ENCODE measurements around the gene ANKS1A.

Gene ANKS1A

DNA sequence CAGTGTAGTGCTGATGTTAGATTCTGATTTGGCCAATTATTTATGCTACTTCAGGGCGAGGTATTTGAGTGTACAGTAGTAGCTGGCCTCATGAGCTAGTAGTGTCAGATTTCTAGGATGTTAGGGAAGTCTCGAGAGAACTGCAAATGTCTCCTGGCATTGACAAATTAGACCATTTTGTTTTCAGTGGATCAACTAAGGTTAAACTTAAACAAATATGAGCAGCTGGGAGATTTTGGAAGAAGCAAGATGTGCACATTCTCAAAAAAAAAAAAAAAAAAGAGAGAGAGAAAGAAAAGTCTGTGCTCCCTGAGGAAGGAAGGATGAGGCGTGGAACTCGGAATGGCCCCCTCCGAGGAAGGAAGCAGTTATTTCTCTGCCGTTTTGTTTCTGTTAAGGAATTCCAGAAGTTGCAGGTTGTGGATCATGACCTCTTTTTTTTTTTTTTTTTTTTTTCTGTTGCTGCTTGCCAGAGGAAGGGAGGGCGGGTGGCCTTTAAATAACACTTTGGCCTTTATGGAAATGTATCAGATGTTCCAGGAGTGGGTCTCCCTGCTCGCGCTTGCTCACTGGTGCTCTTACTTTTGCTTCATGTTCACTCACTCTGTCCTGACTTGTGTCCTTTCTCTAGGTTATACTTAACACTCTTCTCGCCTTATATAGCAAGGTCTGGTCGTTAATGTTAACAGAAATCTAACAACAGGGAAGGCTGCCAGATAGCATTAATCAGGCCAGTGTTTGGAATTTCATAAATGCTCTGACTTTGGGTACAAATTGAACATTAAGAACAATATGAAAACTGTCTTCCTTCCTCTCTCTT lies 127.7 kb downstream of the ANKS1A start:
- no peaks in the 10 kb centered on the region for H3K9me3 Mint-ChIP-seq
- no peaks in the 10 kb centered on the region for H3K27me3 Mint-ChIP-seq
- no peak overlapping the region for H3K27ac Mint-ChIP-seq
- no peak overlapping the region for H3K4me3 Mint-ChIP-seq
- ATAC-seq = no peak
- peaks cover 1% of the 10 kb centered on the region for H3K4me1 Mint-ChIP-seq
- no peak for DNase-seq
- peaks cover 3% of the 10 kb centered on the region for H3K36me3 Mint-ChIP-seq (ENCODE audit: low read depth)

DNA sequence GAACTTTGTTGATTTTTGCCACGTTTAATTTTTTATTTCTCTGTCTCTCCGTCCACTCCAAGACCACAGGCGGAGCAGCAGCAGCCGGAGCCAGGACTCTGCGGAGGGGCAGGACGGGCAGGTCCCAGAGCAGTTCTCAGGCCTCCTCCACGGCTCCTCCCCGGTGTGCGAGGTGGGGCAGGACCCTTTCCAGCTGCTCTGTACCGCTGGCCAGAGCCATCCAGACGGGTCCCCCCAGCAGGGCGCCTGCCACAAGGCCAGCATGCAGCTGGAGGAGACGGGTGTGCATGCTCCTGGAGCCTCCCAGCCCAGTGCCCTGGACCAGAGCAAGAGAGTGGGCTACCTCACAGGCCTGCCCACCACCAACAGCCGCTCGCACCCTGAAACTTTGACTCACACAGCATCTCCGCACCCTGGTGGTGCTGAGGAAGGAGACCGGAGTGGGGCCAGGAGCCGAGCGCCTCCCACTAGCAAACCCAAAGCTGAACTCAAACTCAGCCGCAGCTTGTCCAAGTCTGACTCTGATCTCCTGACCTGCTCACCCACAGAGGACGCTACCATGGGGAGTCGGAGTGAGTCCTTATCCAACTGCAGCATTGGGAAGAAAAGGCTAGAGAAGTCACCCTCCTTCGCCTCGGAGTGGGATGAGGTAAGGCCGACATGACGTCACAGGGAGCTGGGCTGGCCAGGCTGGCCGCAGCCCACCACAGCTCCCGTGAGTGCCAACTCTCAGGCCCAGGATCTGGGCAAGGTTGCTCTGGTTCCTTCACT lies 128.5 kb downstream of the ANKS1A start:
- Mint-ChIP-seq H3K9me3 (no peaks in the 10 kb centered on the region), H3K27me3 (no peaks in the 10 kb centered on the region), H3K36me3 (ENCODE audit: low read depth) (peaks cover 3% of the 10 kb centered on the region), H3K27ac (no peak overlapping the region), H3K4me1 (no peaks in the 10 kb centered on the region), H3K4me3 (no peak overlapping the region)
- DNase-seq (no peak), ATAC-seq (no peak)

DNA sequence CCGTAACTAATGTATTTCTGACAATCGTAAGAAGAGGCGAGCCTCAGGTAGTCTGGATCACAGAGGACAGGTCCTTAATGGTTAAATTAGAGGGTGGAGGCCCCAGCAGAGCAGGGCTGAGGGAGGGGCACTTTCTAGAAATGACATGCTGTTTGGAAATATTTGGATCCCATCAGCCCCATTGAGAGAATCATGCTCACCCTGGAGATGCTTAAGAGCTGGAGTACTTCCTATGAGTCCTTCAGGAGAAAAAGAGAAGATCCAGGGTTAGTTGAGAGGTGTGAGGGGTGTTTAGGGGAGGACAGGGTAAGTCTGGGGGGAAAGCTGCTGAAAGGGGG lies 129.1 kb downstream of the ANKS1A start:
- ATAC-seq = no peak
- no peak overlapping the region for H3K4me3 Mint-ChIP-seq

DNA sequence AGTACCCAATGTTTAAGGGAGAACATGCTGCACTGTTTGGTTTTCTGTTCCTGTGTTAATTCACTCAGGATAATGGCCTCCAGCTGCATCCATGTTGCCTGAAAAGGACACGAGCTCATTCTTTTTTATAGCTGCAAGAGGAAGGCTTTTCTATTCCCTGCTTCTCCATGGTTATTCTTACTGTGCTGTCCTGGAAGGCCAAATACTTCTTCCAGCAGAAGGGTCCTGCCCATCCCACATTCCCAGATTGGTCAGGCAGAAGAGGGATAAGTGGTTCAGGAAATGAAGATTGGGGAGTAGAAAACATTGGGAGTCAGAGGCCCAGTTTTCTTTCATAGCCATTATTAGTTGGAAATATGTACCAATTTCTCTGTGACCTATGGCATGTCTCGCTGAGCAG lies 129.7 kb downstream of the ANKS1A start:
- no peaks in the 10 kb centered on the region for H3K4me1 Mint-ChIP-seq
- H3K36me3 Mint-ChIP-seq (ENCODE audit: low read depth) = peaks cover 3% of the 10 kb centered on the region
- H3K4me3 Mint-ChIP-seq = no peak overlapping the region
- ATAC-seq (no peak), DNase-seq (no peak)
- no peak overlapping the region for H3K27ac Mint-ChIP-seq
- no peaks in the 10 kb centered on the region for H3K27me3 Mint-ChIP-seq
- H3K9me3 Mint-ChIP-seq = no peaks in the 10 kb centered on the region

More for the DNA sequence above, 129.1 kb downstream of the ANKS1A start:
- no peaks in the 10 kb centered on the region for H3K27me3 Mint-ChIP-seq
- DNase-seq = no peak
- no peaks in the 10 kb centered on the region for H3K9me3 Mint-ChIP-seq
- no peaks in the 10 kb centered on the region for H3K4me1 Mint-ChIP-seq
- no peak overlapping the region for H3K27ac Mint-ChIP-seq
- H3K36me3 Mint-ChIP-seq (ENCODE audit: low read depth) = peaks cover 3% of the 10 kb centered on the region

DNA sequence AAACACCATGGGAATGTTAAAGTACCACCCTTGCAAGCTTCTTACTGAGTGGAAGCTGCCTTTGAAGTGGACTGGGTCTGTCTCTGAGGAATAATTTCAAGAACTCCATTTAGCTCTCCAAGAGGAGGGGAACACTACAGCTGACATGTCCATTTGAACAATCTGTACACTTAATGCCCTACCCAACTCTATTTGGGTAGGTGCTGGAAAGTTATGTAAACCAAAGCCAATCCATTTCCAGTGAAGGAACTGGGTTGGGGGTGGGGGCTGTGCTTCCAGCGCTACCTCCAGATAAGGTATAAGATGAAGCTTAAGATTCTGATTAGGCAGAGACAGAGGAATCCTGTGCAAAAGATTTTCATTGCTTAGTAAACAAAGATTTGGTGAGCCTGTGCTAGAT lies 130.1 kb downstream of the ANKS1A start:
- H3K27me3 Mint-ChIP-seq = no peaks in the 10 kb centered on the region
- H3K4me3 Mint-ChIP-seq = no peak overlapping the region
- no peak for DNase-seq
- H3K4me1 Mint-ChIP-seq = no peaks in the 10 kb centered on the region
- no peaks in the 10 kb centered on the region for H3K9me3 Mint-ChIP-seq
- no peak for ATAC-seq
- peaks cover 3% of the 10 kb centered on the region for H3K36me3 Mint-ChIP-seq (ENCODE audit: low read depth)
- H3K27ac Mint-ChIP-seq = no peak overlapping the region

DNA sequence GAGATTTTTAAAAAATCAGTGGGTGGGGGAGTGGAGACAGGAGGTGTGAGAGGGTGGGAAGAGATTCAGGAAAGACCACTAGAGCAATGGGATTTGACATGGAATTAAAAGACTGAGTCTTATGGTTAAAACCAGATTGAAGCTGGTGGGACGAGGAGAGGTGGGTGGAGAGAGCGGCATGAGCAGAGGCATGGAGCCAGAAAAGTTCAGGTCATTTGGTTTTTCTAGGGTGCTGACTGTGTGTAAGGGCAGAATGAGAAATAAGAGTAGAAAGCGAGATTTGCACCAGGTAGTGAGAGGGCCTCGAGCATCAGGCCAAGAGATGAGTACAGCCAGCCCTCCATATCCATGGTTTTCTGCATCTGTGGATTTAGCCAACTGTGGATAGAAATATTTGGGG lies 130.8 kb downstream of the ANKS1A start:
- Mint-ChIP-seq H3K4me3 (no peak overlapping the region), H3K36me3 (ENCODE audit: low read depth) (peaks cover 3% of the 10 kb centered on the region), H3K27me3 (no peaks in the 10 kb centered on the region), H3K9me3 (no peaks in the 10 kb centered on the region), H3K27ac (no peak overlapping the region), H3K4me1 (no peaks in the 10 kb centered on the region)
- DNase-seq = no peak
- ATAC-seq = no peak

DNA sequence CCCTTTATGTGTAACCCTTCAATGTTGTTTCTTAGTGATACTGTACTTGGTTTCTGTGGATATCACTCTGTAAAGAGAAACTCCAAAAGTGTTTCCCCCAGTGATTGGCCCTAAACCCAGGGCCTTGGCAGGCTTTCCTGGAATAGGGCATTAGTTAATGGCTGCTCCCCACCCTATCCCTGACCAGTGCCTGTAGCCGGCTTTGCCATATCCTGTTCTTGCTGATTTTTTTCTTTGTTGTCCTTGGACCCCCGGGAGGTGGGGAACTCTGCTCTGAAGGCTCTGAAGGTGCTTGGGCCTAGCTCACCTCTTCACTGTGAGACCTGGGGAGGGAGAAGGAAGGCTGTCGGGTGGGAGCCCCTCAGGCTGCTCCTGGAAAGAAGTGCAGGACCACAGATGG lies 131.9 kb downstream of the ANKS1A start:
- no peak for DNase-seq
- H3K9me3 Mint-ChIP-seq = no peaks in the 10 kb centered on the region
- no peak overlapping the region for H3K4me3 Mint-ChIP-seq
- no peaks in the 10 kb centered on the region for H3K4me1 Mint-ChIP-seq
- ATAC-seq = no peak
- H3K36me3 Mint-ChIP-seq (ENCODE audit: low read depth) = peaks cover 3% of the 10 kb centered on the region
- H3K27ac Mint-ChIP-seq = no peak overlapping the region
- no peaks in the 10 kb centered on the region for H3K27me3 Mint-ChIP-seq

DNA sequence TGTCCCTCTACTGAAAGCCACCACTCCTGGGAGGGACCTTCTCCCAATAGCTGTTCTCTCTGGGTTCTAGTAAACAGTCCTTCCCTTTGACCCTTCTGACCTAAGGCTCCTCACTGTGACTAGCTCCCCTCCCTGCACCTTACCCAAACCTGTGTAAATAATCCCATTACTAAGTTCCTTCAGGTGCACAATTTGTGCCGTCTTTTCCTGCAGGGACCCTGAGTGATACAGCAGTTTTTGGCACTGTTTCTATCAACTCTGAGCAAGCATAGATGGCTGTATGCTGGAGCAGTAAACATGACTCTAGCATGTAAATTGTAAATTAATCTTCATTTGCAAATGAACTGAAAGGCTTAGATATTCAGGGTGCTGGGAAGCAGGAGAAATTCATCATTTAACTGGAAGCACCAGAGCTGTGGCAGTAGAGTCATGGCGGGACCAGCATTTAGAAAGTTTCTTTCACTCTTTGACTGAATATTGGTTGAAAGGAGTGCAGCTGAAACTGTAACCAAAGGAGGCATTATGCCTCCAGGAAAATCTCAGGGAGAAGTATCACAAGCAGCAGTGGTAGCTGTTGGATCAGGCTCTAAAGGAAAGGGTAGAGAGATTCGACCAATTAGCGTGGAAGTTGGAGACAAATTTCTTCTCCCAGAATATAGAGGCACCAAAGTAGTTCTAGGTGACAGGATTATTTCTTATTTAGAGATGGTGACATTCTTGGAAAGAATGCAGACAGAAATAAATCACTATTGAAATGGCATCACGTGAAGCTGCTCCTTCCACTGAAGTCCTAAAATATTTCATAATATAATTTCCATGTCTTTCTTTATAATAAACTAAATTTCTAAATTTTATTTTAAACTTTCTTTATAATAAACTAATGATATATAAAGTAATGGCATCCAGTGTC lies 134.3 kb downstream of the ANKS1A start:
- no peaks in the 10 kb centered on the region for H3K27me3 Mint-ChIP-seq
- no peaks in the 10 kb centered on the region for H3K9me3 Mint-ChIP-seq
- peaks cover 3% of the 10 kb centered on the region for H3K36me3 Mint-ChIP-seq (ENCODE audit: low read depth)
- no peak for DNase-seq
- H3K27ac Mint-ChIP-seq = no peak overlapping the region
- H3K4me3 Mint-ChIP-seq = no peak overlapping the region
- ATAC-seq = no peak
- no peaks in the 10 kb centered on the region for H3K4me1 Mint-ChIP-seq

DNA sequence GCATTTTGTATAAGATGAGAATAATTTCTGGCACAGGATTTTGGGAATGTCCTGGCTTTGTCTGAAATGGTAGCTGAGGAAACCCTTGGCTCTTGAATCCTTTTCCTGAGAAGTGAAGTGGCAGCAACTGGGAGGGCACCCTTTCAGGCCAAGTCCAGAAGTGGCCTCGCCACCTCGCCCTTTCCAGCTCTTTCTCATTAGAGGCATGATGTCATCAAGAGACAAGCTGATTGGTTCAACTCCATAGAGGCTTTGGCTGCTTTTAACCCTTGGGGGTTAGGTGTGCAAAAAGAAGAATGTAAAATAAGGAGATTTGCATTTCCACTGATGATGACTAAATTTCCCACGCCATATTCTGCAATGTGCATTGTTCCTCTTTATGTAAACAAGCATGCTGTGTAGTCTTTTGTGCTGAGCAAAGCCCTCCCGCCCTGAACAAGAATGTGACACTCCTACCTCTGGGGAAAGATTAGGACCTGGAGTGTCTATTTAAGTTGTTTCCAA lies 135.5 kb downstream of the ANKS1A start:
- H3K36me3 Mint-ChIP-seq (ENCODE audit: low read depth) = peaks cover 3% of the 10 kb centered on the region
- no peak overlapping the region for H3K27ac Mint-ChIP-seq
- DNase-seq = no peak
- no peaks in the 10 kb centered on the region for H3K9me3 Mint-ChIP-seq
- no peaks in the 10 kb centered on the region for H3K27me3 Mint-ChIP-seq
- no peaks in the 10 kb centered on the region for H3K4me1 Mint-ChIP-seq
- ATAC-seq = no peak
- no peak overlapping the region for H3K4me3 Mint-ChIP-seq

GRCh38 chr6:35025232-35026188 lies 136.5 kb downstream of the ANKS1A start:
- Mint-ChIP-seq H3K27me3 (no peaks in the 10 kb centered on the region), H3K36me3 (ENCODE audit: low read depth) (no peaks in the 10 kb centered on the region), H3K9me3 (no peaks in the 10 kb centered on the region), H3K27ac (no peak overlapping the region), H3K4me1 (no peaks in the 10 kb centered on the region), H3K4me3 (no peak overlapping the region)
- DNase-seq (no peak), ATAC-seq (no peak)

DNA sequence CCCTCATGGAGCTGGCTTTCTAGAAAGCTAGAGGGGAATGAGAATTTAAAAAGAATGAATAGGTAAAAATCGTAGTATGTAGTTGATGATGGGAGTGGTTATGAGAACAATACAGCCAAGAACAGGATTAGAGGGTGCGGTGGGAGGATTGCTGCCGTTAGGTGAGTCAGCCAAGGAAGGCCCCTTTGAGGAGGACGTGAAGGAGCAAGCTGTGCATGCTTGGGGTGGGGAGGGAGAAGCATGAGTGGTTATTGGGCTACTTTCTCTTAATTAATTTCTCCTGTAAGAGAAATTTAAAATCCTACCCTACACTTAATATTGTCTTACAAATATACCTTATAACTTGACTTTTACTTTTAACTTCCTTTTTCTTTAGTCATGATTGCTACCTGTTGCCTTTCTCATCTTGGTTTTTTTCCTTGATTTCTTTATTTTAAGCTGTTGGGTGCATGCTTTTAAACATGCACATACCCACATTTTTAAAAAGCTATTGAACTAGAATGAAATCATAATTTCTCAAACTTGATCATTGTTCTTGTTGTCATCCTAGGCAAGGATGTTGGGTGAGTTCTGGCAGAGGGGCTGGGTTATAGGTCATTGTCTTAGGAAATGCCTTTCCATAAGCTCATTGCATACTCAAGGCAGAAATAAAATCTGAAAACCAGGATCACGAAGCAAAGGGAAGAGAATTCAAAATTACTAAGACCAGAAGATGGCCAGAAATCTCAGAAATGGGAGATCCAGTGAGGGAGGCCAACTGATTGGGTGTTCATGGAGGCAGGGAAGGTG lies 137.6 kb downstream of the ANKS1A start:
- no peak for DNase-seq
- no peak for ATAC-seq

GRCh38 chr6:35027807-35028206 lies 138.8 kb downstream of the ANKS1A start:
- Mint-ChIP-seq H3K4me1 (no peaks in the 10 kb centered on the region), H3K27me3 (no peaks in the 10 kb centered on the region), H3K27ac (no peak overlapping the region), H3K36me3 (ENCODE audit: low read depth) (no peaks in the 10 kb centered on the region), H3K4me3 (no peak overlapping the region), H3K9me3 (no peaks in the 10 kb centered on the region)
- no peak for DNase-seq
- no peak for ATAC-seq

More for the DNA sequence above, 137.6 kb downstream of the ANKS1A start:
- no peak overlapping the region for H3K4me3 Mint-ChIP-seq
- no peaks in the 10 kb centered on the region for H3K36me3 Mint-ChIP-seq (ENCODE audit: low read depth)
- H3K9me3 Mint-ChIP-seq = no peaks in the 10 kb centered on the region
- H3K4me1 Mint-ChIP-seq = no peaks in the 10 kb centered on the region
- no peak overlapping the region for H3K27ac Mint-ChIP-seq
- no peaks in the 10 kb centered on the region for H3K27me3 Mint-ChIP-seq

Data from activated naive CD8-positive, alpha-beta T cell treated with anti-CD3 and anti-CD28 coated beads, Interleukin-2, amount 50 U/mL, for 24 hours (primary cell).